GM12865 (cell line): ENCODE results near the gene C18orf54.

ENCODE experiments used
- DNase-seq: peaks from one replicate; pipeline ENCODE4 v3.0.0; 2010; ENCODE audit warnings: low read depth
- H3K4me3 ChIP-seq: 2 replicates; pipeline ENCODE4 v1.5.1; 2011; ENCODE audit warnings: mild to moderate bottlenecking, low read depth, low read length, control low read depth
- CTCF ChIP-seq: IDR thresholded peaks from 2 replicates; pipeline ENCODE4 v1.5.1; 2011; ENCODE audit warnings: low read length, control low read depth, low read depth, inconsistent platforms; ENCODE audit not compliant: insufficient read depth; ENCODE audit errors: missing control alignments

The C18orf54 gene

GRCh38 chr18:54396760-54397159 lies 39.1 kb downstream of the C18orf54 start:
- TF ChIP-seq CTCF: no peak
- no peak for DNase-seq
- no peak overlapping the region for H3K4me3 ChIP-seq

DNA sequence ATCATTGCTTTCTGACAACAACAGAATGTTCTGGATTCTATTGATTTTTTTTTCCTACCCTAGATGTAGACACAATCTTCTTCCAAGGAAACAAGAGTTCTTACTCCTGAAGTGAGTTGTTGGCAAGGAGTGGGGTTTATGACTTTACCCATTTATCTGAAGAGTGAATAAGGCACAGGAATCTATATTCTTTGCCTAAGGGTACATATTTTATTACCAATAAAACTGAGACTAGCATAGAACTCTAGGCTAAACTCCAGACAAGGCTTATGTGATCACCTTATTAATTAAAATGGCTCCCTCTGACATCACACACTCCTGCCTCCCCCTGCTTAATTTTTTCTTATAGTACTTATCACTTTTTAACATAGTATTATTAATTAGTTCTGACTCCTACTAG lies 47.6 kb downstream of the C18orf54 start:
- TF ChIP-seq CTCF: no peak
- DNase-seq: no peak
- no peak overlapping the region for H3K4me3 ChIP-seq

DNA sequence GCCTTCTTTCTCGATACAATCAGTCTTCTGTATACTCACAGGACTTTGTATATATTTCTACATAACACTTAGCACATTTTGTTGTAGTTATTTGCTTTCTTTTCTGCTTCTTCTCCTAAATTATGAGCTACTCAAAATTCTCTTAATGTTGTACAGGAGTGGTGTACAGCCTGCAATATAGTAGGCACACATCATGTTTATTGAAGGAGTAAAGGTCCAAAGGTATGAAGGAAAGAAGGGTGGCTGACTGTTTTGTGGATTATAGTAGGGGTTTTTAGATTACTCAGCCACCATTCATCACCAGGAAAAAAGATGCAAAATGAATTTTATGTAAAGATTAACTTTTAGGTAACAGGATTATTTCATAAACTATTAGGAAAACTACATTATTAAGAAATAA lies 54.1 kb downstream of the C18orf54 start:
- TF ChIP-seq CTCF: no peak
- DNase-seq: no peak

DNA sequence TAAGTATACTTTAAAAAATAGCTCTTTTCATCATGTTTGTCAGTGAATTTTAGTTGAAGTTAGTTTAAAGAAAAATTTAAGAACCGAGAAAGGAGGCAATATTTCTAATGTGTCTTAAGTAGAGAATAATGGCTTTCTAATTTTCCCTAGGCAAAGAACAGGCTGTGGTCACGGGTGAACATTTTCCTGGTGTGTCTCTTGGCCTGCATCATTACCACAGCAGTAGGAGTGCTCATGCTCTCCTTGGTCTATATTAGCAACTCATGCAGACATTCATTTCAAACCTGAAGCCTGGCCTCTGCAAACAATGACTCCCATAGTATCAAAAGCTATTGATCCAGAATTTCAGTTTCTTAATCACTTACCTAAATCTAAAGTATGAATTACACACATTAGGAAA lies 57.4 kb downstream of the C18orf54 start:
- no peak for DNase-seq
- TF ChIP-seq CTCF: no peak

More for the DNA sequence above, 54.1 kb downstream of the C18orf54 start:
- no peak overlapping the region for H3K4me3 ChIP-seq

GRCh38 chr18:54416436-54416835 lies 58.7 kb downstream of the C18orf54 start:
- TF ChIP-seq CTCF: no peak
- no peak overlapping the region for H3K4me3 ChIP-seq
- no peak for DNase-seq

More for the DNA sequence above, 57.4 kb downstream of the C18orf54 start:
- H3K4me3 ChIP-seq: no peak overlapping the region

DNA sequence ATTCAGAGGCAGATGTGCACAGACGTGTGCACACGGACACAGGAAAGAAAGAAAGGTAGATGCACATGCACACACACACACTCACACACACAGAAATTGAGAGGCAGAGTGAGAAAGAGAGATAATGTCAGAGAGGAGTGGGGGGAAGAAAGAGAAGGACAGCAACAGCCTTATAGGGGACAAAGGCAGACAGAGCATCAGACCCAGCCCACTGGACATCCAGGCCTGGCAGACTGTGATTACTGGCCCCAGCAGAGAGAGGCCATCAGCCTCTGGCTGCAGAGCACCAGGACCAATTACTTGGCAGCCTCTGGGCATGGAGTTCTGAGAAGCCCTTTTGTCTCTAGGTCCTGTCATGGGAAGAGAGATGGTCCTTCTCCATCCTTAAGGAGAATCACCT lies 66.1 kb downstream of the C18orf54 start:
- H3K4me3 ChIP-seq: no peak overlapping the region
- DNase-seq: no peak

More for the DNA sequence above, 66.1 kb downstream of the C18orf54 start:
- TF ChIP-seq CTCF: no peak
